HepG2 (cell line): ENCODE measurements around the gene PSMG3. TPM values are rescaled to one million over a fixed set of nuclear protein-coding genes. Genes with fewer than 3 reads are reported as not detected.

Experiments
- ATAC-seq: fragments of 200-7000 bp; cut with Tn5 transposase; 3 replicates; pipeline ENCODE4 v1.9.1; 2020; ENCODE audit warnings: mild to moderate bottlenecking, moderate library complexity
- BruUV-seq: library from RNA; stranded (reverse); fragments of 400-500 nt; replicated peaks from 2 replicates; lab custom pipeline; 2021; lab: Mats Ljungman, UMichigan
- CTCF ChIA-PET: fragments of 300-600 bp; formaldehyde crosslinking; extraction: SDS; loops from one replicate; lab custom pipeline; 2021; ENCODE audit warnings: low total read pairs, inconsistent platforms, low intra/inter-chr PET ratio; lab: Yijun Ruan, JAX
- POLR2A ChIA-PET: fragments of 350-600 bp; sonication (Branson Sonifier 250); formaldehyde crosslinking; loops from one replicate; lab custom pipeline; 2020; ENCODE audit warnings: antibody characterized with exemption, inconsistent platforms; lab: Yijun Ruan, JAX
- DNase-seq: peaks from one replicate; pipeline ENCODE4 v3.0.0-alpha.2; 2015; ENCODE audit warnings: low spot score
- FAIRE-seq: peaks from 3 replicates; lab custom pipeline; 2011; peaks lifted over from hg19 to GRCh38; lab: Jason Lieb, UNC
- H2AFZ ChIP-seq: one replicate; pipeline ENCODE4 v1.6.1; 2011; ENCODE audit warnings: low read length, inconsistent platforms
- H3K27ac ChIP-seq: fragments of 300-600 bp; 3 replicates; pipeline ENCODE4 v1.8.0; 2011; ENCODE audit warnings: mixed run types, mild to moderate bottlenecking, mixed read lengths, low read length, inconsistent platforms; ENCODE audit not compliant: insufficient read depth; ENCODE audit errors: extremely low read length
- H3K27me3 ChIP-seq, 2 experiments: fragments of 200-600 bp in 1 of 2; 2 replicates in 1 of 2; 3 replicates in 1 of 2; pipeline versions ENCODE4 v1.6.0 to v1.8.0; 2011; ENCODE audit warnings: low read length in 2 of 2, mild to moderate bottlenecking in 2 of 2, moderate library complexity in 2 of 2, inconsistent platforms in 1 of 2; ENCODE audit not compliant: insufficient read depth in 2 of 2, control insufficient read depth in 1 of 2
- H3K36me3 ChIP-seq, 2 experiments: fragments of 200-600 bp in 1 of 2; replicated peaks in 1 of 2; 2 replicates in 1 of 2; 3 replicates in 1 of 2; pipeline versions ENCODE4 v1.5.1 to v1.8.0; 2011; ENCODE audit warnings: low read length in 2 of 2, inconsistent platforms in 1 of 2; ENCODE audit not compliant: insufficient read depth in 2 of 2, control insufficient read depth in 1 of 2
- H3K4me1 ChIP-seq: 2 replicates; pipeline ENCODE4 v1.5.1; 2012; ENCODE audit warnings: low read length, inconsistent platforms; ENCODE audit not compliant: insufficient read depth
- H3K4me2 ChIP-seq: 2 replicates; pipeline ENCODE4 v1.6.0; 2011; ENCODE audit warnings: low read depth, low read length, inconsistent platforms
- H3K4me3 ChIP-seq, 3 experiments: fragments of 200-600 bp in 1 of 3; sonication (generic), shearing (Covaris generic) in 1 of 3; replicated peaks in 1 of 3; 2 replicates each; pipeline ENCODE4 v1.5.1; 2011 to 2016; ENCODE audit warnings: low read length in 3 of 3, inconsistent platforms in 2 of 3, low read depth in 2 of 3, mild to moderate bottlenecking in 2 of 3, control low read depth in 1 of 3, mixed read lengths in 1 of 3; ENCODE audit not compliant: insufficient read depth in 1 of 3
- H3K79me2 ChIP-seq: one replicate; pipeline ENCODE4 v1.6.1; 2011; ENCODE audit warnings: low read length, inconsistent platforms; ENCODE audit not compliant: insufficient read depth
- H3K9ac ChIP-seq: 2 replicates; pipeline ENCODE4 v1.6.0; 2011; ENCODE audit warnings: mild to moderate bottlenecking, low read depth, low read length, inconsistent platforms; ENCODE audit not compliant: insufficient read depth
- H3K9me3 ChIP-seq: 2 replicates; pipeline ENCODE4 v1.5.1; 2012; ENCODE audit warnings: mild to moderate bottlenecking, low read length
- H4K20me1 ChIP-seq: 2 replicates; pipeline ENCODE4 v1.6.0; 2011; ENCODE audit warnings: inconsistent platforms, mild to moderate bottlenecking, low read length, moderate library complexity; ENCODE audit not compliant: insufficient read depth
- ARNT ChIP-seq: fragments of 450-650 bp; IDR thresholded peaks from 2 replicates; pipeline ENCODE4 v1.6.1; 2017
- RFX3 ChIP-seq: IDR thresholded peaks from 2 replicates; pipeline ENCODE4 v1.6.1; 2016; ENCODE audit warnings: missing biosample characterization, missing genetic modification reagents
- SNAI1 ChIP-seq: sonication (generic); formaldehyde crosslinking; IDR thresholded peaks from 2 replicates; pipeline ENCODE4 v1.5.0; 2020; ENCODE audit warnings: mild to moderate bottlenecking, missing genetic modification reagents, borderline replicate concordance
- TCF7 ChIP-seq: sonication (generic); IDR thresholded peaks from 2 replicates; pipeline ENCODE4 v1.6.1; 2016; ENCODE audit warnings: antibody characterized with exemption, low read depth
- ZNF605 ChIP-seq: sonication (generic); formaldehyde crosslinking; IDR thresholded peaks from 2 replicates; pipeline ENCODE4 v1.8.0; 2022; ENCODE audit warnings: mild to moderate bottlenecking, missing genetic modification reagents
- ZNF83 ChIP-seq: sonication (generic); formaldehyde crosslinking; IDR thresholded peaks from 2 replicates; pipeline ENCODE4 v1.4.0; 2020; ENCODE audit warnings: missing genetic modification reagents, mild to moderate bottlenecking, borderline replicate concordance
- WGBS: methylation state at CpG from one replicate; pipeline ENCODE4 v1.1.6; 2017; ENCODE audit warnings: low lambda C conversion rate; 5-methylcytosine and 5-hydroxymethylcytosine counted together
- in situ Hi-C: cut with HindIII; loops from 2 replicates; pipeline ENCODE4 v1.10.0; 2017; ENCODE audit warnings: low pct_unique_long_range_greater_than_20kb; ENCODE audit not compliant: extremely low pct_ligation_motif_present
- intact Hi-C: fragments of 100-400 bp; cut with micrococcal nuclease; formaldehyde crosslinking; loops from one replicate; pipeline ENCODE4 v1.10.0; 2022; ENCODE audit not compliant: unreplicated experiment
- polyA plus RNA-seq, 8 experiments: library from polyadenylated mRNA; depleted of rRNA in 3 of 8; stranded (reverse) in 7 of 8; unstranded in 1 of 8; fragments of >200 nt; fragmentation: Illumina TruSeq in 4 of 8; extraction: Trizol in 4 of 8; gene quantifications; 2 replicates each; pipeline versions ENCODE4 v1.2.1 to v1.2.3, GENCODE V29; 2011 to 2016; ENCODE audit warnings: low read depth in 4 of 8, missing spikeins in 1 of 8, mixed read lengths in 1 of 8; ENCODE audit not compliant: insufficient read depth in 1 of 8
- total RNA-seq, 5 experiments: library from RNA; depleted of rRNA; stranded (reverse); fragments of >200 nt; fragmentation: Illumina TruSeq; extraction: Trizol; gene quantifications; 2 replicates each; pipeline ENCODE4 v1.2.3, GENCODE V29; 2016; ENCODE audit warnings: low read depth in 1 of 5
- TF ChIP-seq, protein P1 (sequence below): sonication (generic); formaldehyde crosslinking; IDR thresholded peaks from 2 replicates; pipeline ENCODE4 v1.5.0; 2020; ENCODE audit warnings: missing genetic modification reagents
- TF ChIP-seq, protein P2 (sequence below): sonication (generic); formaldehyde crosslinking; IDR thresholded peaks from 2 replicates; pipeline ENCODE4 v1.5.1; 2020; ENCODE audit warnings: missing genetic modification reagents, mild to moderate bottlenecking, borderline replicate concordance
- TF ChIP-seq, protein P3 (sequence below): sonication (generic); formaldehyde crosslinking; IDR thresholded peaks from 2 replicates; pipeline ENCODE4 v1.8.0; 2022; ENCODE audit warnings: missing genetic modification reagents, mild to moderate bottlenecking, borderline replicate concordance

PSMG3 gene
- total and polyA plus RNA-seq, 2 of the 13 experiments (the other 11 are each of a cell fraction or from before 2014, with no cell fraction given) = 29.6 to 48.4 TPM

DNA sequence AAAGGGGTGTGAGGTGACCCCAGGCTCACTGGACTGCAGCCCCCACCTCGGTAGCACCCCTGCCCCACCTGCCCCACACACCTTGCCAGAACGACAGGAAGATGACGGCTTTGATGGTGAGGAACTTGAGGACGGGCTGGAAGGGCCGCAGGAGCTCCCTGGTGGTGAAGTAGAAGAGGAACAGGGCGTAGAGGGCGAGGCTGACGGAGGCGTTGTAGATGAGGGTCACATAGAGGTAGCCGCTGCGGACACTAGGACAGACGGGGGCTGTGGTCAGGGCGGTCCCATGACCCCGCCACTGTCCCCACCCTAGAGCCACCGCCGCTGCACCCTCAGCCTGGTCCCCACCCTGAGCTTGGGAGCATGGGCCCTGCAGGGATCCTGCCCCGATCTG lies 21.4 kb downstream of the PSMG3 start:
- Histone ChIP-seq H3K9me3 (no peaks in the 10 kb centered on the region), H3K9ac (no peak overlapping the region), H3K27me3 (no peaks in the 10 kb centered on the region), H3K79me2 (no peaks in the 10 kb centered on the region), H4K20me1 (no peaks in the 10 kb centered on the region), H3K4me2 (no peak overlapping the region), H2AFZ (no peak overlapping the region), H3K4me1 (no peaks in the 10 kb centered on the region), H3K4me3 (no peak overlapping the region), H3K36me3 (peaks cover 5 to 10% of the 10 kb centered on the region in 2 experiments; a peak in 3 of 5 replicates), H3K27ac (no peak overlapping the region)
- POLR2A ChIA-PET = no interaction called here
- FAIRE-seq = no peak
- CTCF ChIA-PET = no interaction called here
- 92% methylated on average over 17 of the region's 17 CpGs for WGBS
- no peak for DNase-seq
- intact Hi-C loops = no loop called here
- in situ Hi-C loops = no loop called here
- no peak for TF ChIP-seq TCF7
- no peak for TF ChIP-seq ZNF605 (CRISPR knock-in tag)
- TF ChIP-seq, protein P1, sequence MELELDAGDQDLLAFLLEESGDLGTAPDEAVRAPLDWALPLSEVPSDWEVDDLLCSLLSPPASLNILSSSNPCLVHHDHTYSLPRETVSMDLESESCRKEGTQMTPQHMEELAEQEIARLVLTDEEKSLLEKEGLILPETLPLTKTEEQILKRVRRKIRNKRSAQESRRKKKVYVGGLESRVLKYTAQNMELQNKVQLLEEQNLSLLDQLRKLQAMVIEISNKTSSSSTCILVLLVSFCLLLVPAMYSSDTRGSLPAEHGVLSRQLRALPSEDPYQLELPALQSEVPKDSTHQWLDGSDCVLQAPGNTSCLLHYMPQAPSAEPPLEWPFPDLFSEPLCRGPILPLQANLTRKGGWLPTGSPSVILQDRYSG (CRISPR knock-in tag) = no peak
- no peak for TF ChIP-seq RFX3 (CRISPR knock-in tag)
- TF ChIP-seq SNAI1 = no peak
- TF ChIP-seq, protein P2, sequence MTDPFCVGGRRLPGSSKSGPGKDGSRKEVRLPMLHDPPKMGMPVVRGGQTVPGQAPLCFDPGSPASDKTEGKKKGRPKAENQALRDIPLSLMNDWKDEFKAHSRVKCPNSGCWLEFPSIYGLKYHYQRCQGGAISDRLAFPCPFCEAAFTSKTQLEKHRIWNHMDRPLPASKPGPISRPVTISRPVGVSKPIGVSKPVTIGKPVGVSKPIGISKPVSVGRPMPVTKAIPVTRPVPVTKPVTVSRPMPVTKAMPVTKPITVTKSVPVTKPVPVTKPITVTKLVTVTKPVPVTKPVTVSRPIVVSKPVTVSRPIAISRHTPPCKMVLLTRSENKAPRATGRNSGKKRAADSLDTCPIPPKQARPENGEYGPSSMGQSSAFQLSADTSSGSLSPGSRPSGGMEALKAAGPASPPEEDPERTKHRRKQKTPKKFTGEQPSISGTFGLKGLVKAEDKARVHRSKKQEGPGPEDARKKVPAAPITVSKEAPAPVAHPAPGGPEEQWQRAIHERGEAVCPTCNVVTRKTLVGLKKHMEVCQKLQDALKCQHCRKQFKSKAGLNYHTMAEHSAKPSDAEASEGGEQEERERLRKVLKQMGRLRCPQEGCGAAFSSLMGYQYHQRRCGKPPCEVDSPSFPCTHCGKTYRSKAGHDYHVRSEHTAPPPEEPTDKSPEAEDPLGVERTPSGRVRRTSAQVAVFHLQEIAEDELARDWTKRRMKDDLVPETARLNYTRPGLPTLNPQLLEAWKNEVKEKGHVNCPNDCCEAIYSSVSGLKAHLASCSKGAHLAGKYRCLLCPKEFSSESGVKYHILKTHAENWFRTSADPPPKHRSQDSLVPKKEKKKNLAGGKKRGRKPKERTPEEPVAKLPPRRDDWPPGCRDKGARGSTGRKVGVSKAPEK (CRISPR knock-in tag) = no peak
- no peak for TF ChIP-seq ARNT
- no peak for TF ChIP-seq ZNF83 (CRISPR knock-in tag)
- TF ChIP-seq, protein P3, sequence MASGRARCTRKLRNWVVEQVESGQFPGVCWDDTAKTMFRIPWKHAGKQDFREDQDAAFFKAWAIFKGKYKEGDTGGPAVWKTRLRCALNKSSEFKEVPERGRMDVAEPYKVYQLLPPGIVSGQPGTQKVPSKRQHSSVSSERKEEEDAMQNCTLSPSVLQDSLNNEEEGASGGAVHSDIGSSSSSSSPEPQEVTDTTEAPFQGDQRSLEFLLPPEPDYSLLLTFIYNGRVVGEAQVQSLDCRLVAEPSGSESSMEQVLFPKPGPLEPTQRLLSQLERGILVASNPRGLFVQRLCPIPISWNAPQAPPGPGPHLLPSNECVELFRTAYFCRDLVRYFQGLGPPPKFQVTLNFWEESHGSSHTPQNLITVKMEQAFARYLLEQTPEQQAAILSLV = no peak
- BruUV-seq = no TSS peak
- no peak for ATAC-seq
